Measurements from ENCODE around the gene ATG2B.
A peak's percentile ranks its signal among the peaks of the same experiment; 100 is the strongest.

ATG2B gene

DNA sequence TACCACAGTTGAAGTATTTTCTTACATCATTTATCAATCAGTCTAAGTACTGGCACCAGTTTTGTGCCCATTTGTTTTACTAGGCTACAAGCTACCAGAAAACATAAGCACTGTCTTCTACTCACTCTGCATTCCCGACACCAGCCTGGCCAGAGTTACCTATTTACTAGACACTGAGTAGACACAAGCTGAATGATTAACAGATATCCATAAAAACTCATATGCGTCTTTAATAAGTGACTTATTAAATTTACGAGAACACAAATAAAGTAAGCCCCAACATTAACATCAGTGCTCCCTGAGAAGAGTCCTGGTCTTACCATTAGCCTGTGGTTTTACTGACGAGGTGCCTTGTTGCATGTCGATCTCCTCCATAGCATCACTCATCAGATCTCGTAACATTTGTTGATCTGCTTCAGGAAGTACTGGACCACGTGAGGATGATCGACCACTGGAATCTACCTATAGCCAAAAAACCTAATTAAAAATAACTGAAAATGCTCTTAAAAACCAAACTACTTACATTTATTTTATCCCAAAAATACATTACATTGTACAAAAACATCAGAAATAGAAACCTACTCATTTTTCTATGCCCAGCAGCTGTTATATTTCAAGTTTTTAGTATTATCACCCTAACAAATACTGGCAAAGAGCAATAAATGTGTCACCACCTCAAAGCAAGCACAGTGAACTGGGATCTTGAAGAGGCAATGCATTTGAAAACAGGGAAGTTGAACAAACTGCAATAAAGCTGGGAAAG lies 53.8 kb downstream of the ATG2B start:
- DNase-seq: no peak

DNA sequence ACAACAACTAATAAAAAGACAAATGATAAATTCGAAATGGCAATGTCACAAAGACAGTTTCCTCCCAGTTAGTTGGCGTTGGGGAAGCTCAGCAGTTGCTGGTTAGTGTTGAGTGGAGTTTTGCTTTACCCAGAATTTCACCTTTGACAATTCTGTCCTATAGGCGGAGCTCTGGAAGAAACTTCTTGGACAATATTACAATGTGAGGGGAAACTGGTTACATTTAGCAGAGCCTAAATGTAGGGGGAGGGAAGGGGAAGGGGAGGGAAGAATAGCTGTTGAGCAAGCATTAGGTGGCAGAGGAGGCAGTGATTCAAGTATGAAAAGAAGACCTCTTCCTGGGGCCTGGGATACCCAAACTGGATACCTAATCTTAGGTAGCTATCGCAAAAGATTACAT lies 55.7 kb downstream of the ATG2B start:
- no peak for DNase-seq

DNA sequence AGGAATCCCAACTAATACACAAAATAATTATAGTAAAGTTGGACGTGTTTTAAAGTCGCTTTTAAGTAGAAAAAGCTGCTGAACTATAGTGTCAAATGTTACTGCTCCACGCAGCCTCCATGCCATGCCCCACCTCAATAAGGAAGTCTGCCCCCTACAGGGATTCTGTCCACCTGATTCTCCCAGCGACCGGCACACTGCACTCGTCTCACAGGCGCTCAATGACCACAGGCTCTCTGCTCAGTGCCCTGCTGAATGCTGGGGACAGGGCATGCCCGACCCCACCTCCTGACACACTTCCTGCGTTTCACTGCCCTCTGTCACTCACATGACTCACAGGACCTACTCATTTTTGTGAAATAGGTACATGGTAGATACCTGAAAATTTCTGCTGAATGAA lies 58.2 kb downstream of the ATG2B start:
- no peak for DNase-seq

DNA sequence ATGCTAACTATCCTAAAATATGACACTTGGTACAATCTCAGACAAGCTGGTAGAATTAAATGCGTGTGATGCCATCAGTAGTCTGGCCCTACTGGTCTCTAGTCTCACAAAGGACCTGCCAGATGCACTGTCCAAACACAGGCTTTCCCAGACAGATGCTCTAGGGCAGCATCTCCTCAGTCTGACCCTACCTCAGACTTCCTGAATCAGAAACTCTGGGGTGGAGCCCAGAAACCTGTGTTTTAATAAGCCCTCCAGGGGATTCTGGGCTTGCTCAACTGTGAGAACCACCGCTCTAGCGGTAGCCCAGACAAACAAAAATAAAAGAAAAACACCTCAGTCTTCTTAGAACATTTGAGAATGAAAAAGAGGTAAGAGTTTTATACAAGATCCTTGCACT lies 59.2 kb downstream of the ATG2B start:
- DNase-seq: no peak

DNA sequence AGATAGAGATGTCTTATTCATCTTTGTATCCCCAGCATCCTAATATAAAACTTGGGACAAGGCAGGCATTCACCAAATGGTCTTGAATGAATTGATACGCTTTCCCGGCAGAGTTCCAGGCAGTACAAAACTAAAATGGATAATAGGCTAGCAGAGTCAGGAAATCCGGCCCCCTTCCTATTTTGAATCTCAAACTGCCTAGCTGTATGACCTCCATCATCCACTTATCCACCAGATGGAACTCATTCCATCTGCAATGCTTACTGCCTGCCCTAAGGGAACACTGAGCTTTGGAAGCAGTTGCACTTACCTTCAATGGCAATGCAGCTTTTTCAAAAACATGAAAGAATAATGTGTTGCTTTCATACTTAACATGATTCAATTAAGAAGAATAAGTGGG lies 63.7 kb downstream of the ATG2B start:
- DNase-seq: no peak

DNA sequence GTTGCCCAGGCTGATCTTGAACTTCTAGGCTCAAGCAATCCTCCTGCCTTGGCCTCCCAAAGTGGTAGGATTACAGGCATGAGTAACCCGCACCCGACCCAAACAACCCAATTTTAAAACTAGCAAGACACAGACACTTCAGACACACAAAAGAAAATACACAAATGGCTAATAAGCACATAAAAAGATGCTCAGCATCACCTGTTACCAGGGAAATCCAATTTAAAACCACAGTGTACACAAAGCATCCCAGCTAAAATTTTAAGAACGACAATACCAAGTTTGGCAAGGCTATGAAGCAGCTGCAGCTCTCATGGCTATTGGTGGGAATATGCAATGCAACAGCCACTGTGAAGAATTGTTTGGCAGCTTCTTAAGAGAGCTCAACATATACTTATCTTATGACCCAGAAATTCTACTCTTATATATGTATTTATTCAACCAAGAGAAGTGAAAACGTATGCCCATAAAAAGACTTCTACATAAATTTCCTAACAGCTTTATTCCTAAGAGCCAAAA lies 65.1 kb downstream of the ATG2B start:
- DNase-seq: no peak

DNA sequence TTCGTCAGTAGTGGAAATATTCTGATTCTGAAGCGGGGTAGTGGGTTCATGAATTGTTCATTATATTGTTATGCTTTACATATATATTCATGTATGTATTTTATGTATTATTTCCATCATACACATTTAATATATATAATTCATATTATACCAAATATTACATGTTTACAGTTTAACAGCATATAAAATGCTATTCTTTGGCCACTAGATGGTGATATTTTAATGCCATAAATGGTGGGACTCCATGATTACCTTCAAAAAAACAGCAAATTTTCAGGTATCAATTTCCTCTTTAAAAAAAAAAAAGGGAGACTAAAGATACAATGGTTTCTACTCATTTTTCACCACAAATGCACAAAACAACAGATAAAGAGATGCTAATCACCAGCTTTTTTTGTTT lies 66.1 kb downstream of the ATG2B start:
- DNase-seq: no peak

DNA sequence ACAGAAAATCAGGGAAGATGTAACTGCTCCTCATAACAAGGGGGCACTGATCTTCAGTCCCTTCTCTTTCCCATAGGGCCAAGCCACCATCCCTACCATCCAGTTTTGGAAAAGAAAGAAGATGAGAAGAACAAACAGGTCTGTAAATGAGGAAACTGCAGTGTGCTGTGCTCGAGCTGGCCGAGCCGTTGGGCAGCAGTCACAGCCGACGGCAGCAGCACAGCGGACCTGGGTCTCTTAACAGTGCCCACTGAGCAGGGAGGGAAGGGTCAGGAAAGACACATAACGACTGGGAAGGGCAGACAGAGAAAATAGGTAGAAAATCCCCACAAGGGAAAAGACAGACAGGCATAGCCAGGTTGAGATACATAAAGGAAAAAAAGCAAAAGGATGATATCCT lies 68.9 kb downstream of the ATG2B start:
- DNase-seq: no peak

DNA sequence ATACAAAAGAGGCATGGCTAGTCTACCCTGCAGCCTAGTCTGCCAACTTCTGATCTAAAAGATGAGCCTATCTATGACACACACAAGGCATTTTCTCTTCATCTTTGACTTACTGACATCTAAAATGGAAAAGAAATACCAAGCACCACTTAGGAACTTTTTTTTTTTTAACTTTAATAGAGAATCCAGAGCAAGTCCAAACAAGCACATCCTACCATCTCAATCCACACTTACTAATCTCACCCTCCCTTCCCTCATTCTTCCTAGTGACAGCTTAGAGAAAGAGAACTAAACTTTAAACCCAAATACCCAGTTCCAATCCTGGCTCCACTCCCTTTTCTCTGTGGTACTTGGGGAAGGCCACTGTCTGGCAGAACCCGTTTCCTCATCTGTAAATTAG lies 75.3 kb downstream of the ATG2B start:
- no peak for DNase-seq

DNA sequence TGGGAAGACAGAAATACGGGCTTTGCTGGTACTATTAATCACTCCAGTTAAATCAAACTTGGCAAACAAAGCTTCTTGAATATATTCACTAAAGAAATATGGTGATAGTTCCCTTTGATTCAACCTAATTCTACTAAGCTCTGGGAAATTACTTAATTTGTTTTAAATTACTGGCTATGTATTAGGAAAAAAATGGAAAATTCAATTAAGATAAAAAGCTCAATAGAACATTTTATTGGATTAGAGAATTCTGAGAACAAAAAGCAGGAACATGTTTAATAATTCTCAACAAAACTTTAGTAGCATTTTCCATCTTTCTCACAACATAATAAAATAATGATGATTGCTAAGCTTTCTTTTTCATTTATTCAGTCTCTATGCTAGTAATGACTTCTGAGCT lies 76.9 kb downstream of the ATG2B start:
- DNase-seq: no peak

DNA sequence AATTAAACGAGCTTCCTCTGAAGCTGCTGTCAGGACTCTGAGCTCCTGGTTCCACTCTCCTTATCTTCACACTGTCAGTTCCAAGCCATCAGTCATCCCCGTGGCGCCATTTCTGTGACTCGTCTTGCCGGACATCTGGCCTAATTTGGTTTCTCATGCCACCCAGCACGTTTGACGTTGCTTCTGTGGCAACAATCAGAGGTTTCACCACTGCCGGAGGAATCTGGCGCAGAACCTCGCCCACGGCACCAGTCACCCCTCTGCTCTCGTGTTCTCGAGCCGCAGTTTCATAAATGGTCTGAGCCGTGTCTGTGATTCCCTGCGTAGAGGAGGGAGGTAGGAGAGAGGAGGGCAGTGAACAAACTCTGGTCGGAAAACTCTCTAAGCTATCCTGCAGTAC lies 77.5 kb downstream of the ATG2B start:
- no peak for DNase-seq

DNA sequence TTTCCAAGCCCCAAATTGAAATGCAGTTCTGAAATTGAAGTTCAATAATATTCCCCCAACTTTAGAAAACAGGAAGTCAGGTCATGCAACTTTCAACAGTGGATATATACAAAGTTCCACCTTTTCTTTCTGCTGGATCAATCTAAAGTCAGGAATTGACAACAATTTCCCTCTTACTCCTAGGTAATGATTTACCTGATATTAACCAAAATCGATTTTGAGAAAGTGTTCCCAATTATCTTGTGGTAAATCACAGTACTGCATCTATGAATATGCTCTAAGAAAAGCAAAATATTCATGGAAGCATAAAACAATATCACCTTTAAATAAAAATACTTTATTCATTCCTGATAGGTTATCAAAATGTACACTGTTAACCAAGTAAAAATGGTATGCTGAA lies 78.7 kb downstream of the ATG2B start:
- DNase-seq: no peak

DNA sequence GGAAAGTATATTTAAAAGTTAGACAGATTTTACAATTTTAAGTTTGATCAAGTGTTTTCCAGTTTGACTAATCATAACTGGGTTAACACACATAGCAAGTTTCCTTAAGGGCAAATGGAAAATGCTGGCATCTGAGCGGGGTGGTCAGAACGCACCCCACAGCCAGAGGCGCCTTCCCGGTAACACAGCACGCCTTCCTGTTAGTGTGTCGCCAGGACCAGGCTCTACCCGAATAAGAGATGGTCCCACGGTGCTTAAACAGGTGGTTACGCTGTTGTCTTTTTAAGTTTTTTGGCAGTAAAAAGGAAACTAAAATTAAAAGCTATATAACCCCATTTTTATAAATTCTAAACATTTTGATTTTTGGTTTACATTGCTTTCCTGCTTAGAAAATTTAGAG lies 79.1 kb downstream of the ATG2B start:
- DNase-seq: no peak

DNA sequence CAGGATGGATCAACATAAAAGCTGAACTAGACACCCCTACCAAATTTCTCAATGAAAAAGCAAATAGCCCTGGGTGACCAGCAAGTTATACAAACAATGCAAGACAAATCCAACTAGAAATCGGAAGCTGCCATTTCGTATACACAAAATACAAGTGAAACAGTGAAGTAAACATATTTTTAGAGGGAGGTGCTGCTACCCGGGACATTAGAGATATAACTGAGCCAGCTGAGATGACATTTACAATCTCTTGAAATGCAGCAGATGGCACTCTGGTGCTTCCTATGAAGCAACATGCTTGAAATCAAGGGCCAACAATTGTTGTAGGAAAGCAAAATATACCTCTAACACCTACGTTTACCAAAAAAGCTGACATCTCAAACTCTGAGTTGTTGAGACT lies 81.7 kb downstream of the ATG2B start:
- no peak for DNase-seq

DNA sequence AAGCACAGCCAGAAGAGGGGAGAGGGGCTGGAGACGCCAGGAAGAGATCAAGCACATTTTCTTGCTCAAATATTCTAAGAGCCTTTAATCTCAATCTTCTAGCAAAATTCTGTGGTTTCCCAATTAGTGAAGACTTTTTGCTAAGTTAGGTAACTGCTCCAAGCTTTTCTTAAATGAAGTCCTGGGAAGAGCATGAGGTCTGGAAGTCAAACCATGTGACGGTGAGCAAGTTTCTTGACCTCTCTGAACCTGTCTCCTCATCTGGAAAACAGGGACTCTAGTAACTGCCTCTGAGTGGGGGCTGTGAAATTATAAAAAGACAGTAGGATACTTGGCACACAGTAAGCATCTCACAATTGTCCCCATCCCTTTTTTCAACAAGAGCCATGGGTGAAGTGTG lies 83.0 kb downstream of the ATG2B start:
- DNase-seq: no peak

DNA sequence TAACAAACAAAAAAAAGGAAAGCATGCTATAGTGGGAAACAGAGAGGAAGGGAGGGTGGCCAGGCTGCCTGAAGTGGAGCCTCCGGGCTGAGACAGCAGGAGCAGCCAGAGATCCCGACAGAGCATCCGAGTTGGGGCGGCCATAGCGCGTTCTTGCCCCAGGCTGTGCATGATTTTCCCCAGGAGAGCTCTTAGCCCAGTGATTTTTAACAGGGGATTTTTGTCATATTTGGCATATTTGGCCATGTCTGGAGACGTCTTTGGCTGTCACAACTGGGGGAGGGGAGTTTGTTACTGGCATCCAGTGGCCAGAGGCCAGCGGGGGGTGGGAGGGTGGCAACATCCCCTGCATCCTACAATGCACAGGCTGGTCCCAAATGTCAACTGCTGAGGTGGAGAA lies 83.6 kb downstream of the ATG2B start:
- DNase-seq: no peak

DNA sequence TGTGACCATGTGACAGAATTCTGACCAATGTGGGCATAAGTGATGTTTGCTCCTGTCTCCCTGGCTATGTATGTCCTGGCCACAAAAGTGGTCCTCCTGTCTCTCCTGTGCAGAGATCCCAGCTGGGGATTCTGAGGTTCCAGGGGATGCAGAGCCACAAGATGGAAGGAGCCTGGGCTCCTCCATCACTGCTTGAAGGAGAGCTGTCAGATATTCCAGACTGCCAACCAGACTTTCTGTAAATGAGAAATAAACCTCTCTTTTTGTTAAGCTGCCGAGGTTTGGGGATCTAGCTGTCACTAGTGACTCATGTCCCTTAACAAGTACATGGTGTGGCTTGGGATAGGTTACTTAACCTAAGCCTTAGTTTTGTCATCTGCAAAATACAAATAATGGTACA lies 85.3 kb downstream of the ATG2B start:
- DNase-seq: no peak

DNA sequence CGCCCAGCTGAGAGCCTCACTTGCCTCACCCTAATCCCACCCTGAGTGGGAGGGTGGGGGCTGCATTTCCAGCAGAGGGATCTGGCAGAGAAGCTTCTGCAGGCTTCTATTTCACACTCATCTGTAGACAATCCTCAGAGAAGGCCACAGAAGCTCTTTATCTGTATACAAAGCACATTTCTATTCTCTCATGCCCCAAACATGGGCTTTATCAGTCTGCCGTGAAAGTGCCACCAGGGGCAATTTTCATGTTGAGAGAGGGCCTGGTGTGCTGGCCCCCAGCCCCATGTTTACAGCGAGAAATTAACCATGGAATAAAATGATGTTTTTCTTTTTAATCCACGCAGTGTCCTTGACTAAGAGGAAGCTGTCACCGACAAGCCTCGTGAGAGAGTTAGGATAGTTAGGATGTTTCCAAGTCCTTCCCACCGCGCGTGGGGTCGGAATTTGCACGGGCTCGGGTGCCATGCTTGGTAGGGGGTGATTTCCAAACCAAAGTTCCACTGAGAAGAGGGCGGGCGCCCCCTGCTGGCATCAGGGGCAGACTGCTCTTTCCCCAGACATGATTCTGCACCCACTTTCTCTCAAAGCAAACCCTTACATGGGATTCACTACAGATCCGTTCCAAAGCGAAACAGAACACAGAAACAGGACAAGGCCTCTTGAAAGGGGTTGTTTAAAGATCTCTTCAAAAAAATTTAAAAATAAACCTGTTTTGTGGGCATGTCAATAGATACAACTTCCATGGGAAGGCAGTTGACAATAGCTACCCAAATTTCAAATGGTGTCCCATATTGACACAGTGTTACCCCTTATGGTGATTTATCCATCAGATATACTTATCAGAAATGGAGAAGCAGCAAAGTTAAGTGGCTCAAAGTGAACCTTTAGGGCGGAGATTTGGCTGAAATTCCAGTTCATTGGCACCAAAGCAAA lies 87.7 kb downstream of the ATG2B start:
- peak; percentile 86 for DNase-seq

DNA sequence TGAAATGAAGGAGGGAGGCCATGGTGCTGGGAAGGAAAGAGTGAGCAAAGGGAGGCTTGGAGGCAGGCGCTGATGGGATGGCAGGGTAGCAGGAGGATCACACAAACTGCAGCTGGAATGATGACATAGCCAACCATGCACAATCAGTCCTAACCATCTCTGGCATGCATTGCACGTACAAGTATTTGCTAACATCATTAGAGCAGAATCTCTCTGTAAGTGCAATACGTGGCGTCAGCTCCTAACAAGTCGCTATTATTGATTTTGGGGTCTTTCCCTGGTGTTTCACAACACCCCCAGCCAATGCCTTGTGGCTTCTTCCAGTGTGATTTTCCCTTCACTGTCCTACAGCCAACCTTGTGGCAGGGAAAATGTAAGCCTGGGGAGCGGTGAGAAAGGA lies 88.6 kb downstream of the ATG2B start:
- DNase-seq: no peak

DNA sequence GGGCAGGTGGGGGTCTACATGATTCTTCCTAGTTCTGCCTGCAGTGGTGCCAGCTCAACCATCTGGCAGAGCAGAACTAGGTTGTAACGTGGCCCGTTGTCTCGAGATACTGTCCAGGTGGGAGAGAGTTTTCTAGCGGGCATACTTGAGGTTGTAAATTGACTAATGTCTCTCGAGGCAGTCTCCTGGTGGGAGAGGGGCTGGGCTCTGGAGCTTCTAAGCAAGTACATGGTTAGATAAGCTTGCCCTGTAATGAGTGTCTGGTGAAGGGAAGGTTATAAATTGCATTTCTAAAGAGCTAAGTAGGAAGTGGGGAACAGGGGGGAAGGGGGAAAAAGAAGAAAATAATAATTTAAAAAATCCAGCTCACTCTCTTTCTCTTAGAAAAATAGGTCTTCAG lies 89.0 kb downstream of the ATG2B start:
- DNase-seq: no peak

DNA sequence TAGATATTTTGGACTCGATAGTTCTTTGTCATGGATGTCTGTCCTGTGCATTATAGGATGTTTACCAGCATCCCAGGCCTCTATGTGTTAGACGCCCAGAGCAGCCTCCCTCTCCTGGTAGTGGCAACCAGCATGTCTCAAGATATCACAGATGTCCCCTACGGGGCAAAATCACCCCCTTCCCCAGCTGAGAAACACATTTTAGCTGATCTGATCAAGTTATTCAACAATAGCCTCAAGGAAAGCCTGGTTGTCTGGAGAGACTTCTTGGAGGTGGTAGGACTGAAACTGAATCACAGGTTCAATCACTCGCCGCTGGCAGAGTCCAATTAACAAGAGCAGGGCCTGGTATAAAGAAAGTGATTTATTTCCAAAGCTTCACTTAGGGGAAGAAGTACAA lies 89.5 kb downstream of the ATG2B start:
- DNase-seq: no peak

DNA sequence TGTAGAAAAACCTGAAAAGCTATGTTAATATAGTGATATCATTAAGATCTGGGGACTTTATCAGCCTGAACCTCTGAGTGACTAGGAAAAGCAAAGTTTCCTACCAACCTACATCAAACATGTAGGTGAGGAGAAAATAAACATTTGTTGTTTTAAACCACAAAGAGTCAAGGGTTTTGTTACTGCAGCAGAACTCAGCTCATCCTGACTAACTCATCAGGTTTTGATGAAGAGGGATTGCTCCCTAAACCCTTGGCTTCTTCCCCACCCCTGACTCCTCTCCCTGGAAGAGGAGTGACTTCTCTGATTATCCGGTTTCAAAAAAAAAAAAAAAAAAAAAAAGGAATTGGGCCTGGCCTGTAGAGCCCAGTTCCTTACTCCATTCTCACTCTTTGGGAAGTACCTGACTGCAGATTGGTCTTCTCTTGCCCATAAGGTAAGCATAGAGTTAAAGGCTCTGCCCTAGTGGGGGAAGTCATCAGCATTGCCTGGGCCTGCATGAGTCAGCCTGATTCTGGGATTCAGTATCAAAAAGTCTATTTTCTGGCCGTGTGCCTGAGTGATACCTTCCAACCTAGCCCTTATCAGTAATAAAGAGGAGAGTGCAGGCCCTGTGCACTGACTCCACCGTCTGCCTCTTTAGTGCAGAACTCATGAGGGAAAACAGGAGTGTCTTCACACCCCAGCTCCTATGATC lies 90.2 kb downstream of the ATG2B start:
- no peak for DNase-seq

DNA sequence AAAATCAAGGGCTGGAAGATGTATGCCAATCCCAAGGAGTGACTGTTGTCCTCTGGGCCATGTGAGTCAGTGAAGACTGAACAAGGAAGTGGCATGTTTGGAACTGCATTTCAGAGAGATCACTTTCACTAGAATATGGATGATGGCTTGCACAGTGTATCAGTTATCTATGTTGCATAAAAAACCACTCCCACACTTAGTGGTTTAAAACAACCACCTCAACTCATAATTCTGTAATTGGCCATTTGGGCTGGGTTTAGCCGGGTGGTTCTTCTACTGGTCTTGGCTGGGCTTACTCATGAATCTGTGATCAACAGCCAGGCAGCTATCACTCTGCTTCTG lies 91.7 kb downstream of the ATG2B start:
- DNase-seq: no peak
